ENCODE results near the gene STX19. TPM values are rescaled to one million over a fixed set of nuclear protein-coding genes. Genes with fewer than 3 reads are reported as not detected.

The STX19 gene
- total and polyA plus RNA-seq, 2 of the 13 experiments (the other 11 are each of a cell fraction or from before 2014, with no cell fraction given): not detected

DNA sequence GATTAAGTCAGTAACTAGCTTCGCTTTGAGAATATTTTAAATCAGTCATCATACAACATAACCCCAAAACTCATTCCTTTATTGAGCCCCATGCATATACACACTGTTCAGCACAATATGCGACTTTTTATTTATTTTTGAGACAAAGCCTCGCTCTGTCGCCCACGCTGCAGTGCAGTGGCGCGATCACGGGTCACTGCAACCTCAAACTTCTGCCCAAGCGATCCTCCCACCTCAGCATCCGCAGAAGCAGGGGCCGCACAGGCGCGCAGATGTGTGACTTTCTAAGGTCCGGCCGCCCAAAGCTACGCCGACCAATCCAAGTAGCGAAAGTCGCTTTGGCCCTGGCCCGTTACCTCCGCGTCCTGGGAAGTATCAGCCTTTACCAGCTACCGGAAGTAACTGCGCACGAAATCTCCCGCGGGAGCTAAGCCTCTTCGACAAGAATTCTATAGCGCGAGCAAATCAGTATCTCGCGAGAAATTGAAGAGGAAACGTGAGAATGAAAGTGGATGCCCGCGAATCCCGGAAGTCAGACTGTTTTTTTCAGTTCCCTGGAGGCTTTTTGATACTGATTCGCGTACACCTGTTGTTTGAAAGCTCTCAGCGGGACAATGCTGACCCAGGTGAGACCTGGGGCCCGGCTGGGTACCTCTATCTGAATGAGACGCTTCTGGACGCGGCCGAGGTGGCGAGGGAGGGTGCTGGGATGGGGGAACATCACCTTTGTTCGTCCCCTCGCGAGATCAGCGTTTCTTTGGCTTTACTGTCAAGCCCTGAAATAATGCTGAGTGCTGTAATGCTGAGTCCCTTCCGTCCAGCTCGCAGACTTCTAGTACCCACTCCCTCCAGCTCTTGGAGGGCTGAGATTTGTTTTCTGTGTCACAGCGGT lies 34.4 kb upstream of the STX19 start, which contains the start of the genes DHFR2 and NSUN3 (continued):
- TF ChIP-seq TFDP1 (CRISPR knock-in tag; IDR thresholded peaks at IDR 0.05; ENCODE audit: borderline replicate concordance): peak; percentile 79; the same call in 1 of the 2 replicates

- no peak for FAIRE-seq
- no peak overlapping the region for H3K4me2 ChIP-seq (ENCODE audit: low read depth, low read length)
- 97% methylated on average over 13 of the region's 13 CpGs for WGBS (ENCODE audit: low lambda C conversion rate)
- no peak for ATAC-seq
- 0 out of 5 replicates have a peak, but pooled peaks cover 0 to 4% of the 10 kb centered on the region in 2 experiments for H3K36me3 ChIP-seq (replicated peaks in 1 of 2; ENCODE audit: control insufficient read depth in 1 of 2, insufficient read depth in 2 of 2, low read length in 2 of 2)
- ChIA-PET POLR2A (interaction anchor here (3.2 kb wide), 1 partner anchor 88 kb away, joined by 34 read pairs; the partner anchor contains the start of gene PROS1), CTCF (ENCODE audit: low intra/inter-chr PET ratio, low total read pairs) (no interaction called here)
- DNase-seq (ENCODE audit: low spot score): no peak
- H3K9ac ChIP-seq (ENCODE audit: insufficient read depth, low read depth, low read length): no peak overlapping the region
- H3K9me3 ChIP-seq (ENCODE audit: low read length): no peaks in the 10 kb centered on the region
- H2AFZ ChIP-seq (ENCODE audit: low read length): no peak overlapping the region
- no peak overlapping the region for H3K4me3 ChIP-seq (replicated peaks in 1 of 3; ENCODE audit: insufficient read depth in 1 of 3, low read depth in 2 of 3, low read length in 3 of 3)
- H3K27me3 ChIP-seq (ENCODE audit: control insufficient read depth in 1 of 2, insufficient read depth in 2 of 2, low read length in 2 of 2): no peaks in the 10 kb centered on the region; a peak in 1 of 5 replicates
- H3K27ac ChIP-seq (ENCODE audit: extremely low read length, insufficient read depth, low read length): no peak overlapping the region
- H4K20me1 ChIP-seq (ENCODE audit: insufficient read depth, low read length): no peaks in the 10 kb centered on the region
- BruUV-seq (replicated peaks): no TSS peak
- in situ Hi-C loops (cut with HindIII; ENCODE audit: extremely low pct_ligation_motif_present, low pct_unique_long_range_greater_than_20kb) (loop anchor here (10.0 kb wide), 1 partner anchor 56 kb away; no protein-coding TSS in a partner anchor), intact Hi-C loops (cut with micrococcal nuclease; ENCODE audit: unreplicated experiment) (loop anchor here (10.0 kb wide), 1 partner anchor 156 kb away; no protein-coding TSS in a partner anchor)
- peaks cover 15% of the 10 kb centered on the region for H3K79me2 ChIP-seq (ENCODE audit: insufficient read depth, low read length)
- H3K4me1 ChIP-seq (ENCODE audit: insufficient read depth, low read length): peaks cover 24% of the 10 kb centered on the region
- TF ChIP-seq NBN (conservative IDR thresholded peaks at IDR 0.05) (no peak), ZNF460 (CRISPR knock-in tag; IDR thresholded peaks at IDR 0.05; ENCODE audit: borderline replicate concordance) (no peak), ZNF607 (CRISPR knock-in tag; IDR thresholded peaks at IDR 0.05; ENCODE audit: borderline replicate concordance) (no peak), ELF1 (CRISPR knock-in tag; IDR thresholded peaks at IDR 0.05) (no peak), ZNF274 (CRISPR knock-in tag; IDR thresholded peaks at IDR 0.05) (no peak), ARID3A (IDR thresholded peaks at IDR 0.05; ENCODE audit: low read depth, low read length) (no peak), NFATC3 (CRISPR knock-in tag; IDR thresholded peaks at IDR 0.05) (no peak), ZEB1 (IDR thresholded peaks at IDR 0.05; ENCODE audit: insufficient replicate concordance, low read depth) (no peak), MED8 (CRISPR knock-in tag; IDR thresholded peaks at IDR 0.05; ENCODE audit: insufficient replicate concordance) (no peak), SMAD9 (CRISPR knock-in tag; IDR thresholded peaks at IDR 0.05) (no peak), KDM6A (CRISPR knock-in tag; IDR thresholded peaks at IDR 0.05; ENCODE audit: low read depth) (no peak), ZNF121 (CRISPR knock-in tag; IDR thresholded peaks at IDR 0.05) (no peak), CBX5 (CRISPR knock-in tag; IDR thresholded peaks at IDR 0.05; ENCODE audit: borderline replicate concordance) (no peak)
Measured at GRCh38 chr3:94061297-94061696, 32.9 kb upstream of the STX19 start.
